Neural crest cell (in vitro differentiated cells): ENCODE results near the gene PSMG1. TPM values are rescaled to one million over a fixed set of nuclear protein-coding genes. Genes with fewer than 3 reads are reported as not detected.
"Not testable (repeated sequence)": the region's sequence is repeated elsewhere in the genome, so short reads cannot be mapped to it uniquely, and the experiment has no call there.

ENCODE experiments used
- DNase-seq: peaks from one replicate; pipeline ENCODE4 v3.0.0; 2021; ENCODE audit warnings: low read depth, mixed read lengths, low spot score
- H3K27ac Mint-ChIP-seq: one replicate; pipeline ENCODE4 v1.8.0; 2021; ENCODE audit warnings: mild to moderate bottlenecking, mixed read lengths; ENCODE audit not compliant: unreplicated experiment
- H3K27me3 Mint-ChIP-seq: 2 replicates; pipeline ENCODE4 v1.8.0; 2021; ENCODE audit warnings: low read depth, mild to moderate bottlenecking, mixed read lengths
- H3K36me3 Mint-ChIP-seq: 2 replicates; pipeline ENCODE4 v1.8.0; 2021; ENCODE audit warnings: low read depth, mild to moderate bottlenecking, mixed read lengths
- H3K4me1 Mint-ChIP-seq: 2 replicates; pipeline ENCODE4 v1.8.0; 2021; ENCODE audit warnings: mixed read lengths
- H3K4me3 Mint-ChIP-seq: one replicate; pipeline ENCODE4 v1.8.0; 2021; ENCODE audit warnings: mild to moderate bottlenecking, mixed read lengths
- H3K9me3 Mint-ChIP-seq: 2 replicates; pipeline ENCODE4 v1.8.0; 2021; ENCODE audit warnings: mixed read lengths
- total RNA-seq: library from RNA; stranded (reverse); gene quantifications from 2 replicates; pipeline ENCODE4 v1.2.1, GENCODE V29; 2021
- TF ChIP-seq, protein P1 (sequence below): fragments of 200-600 bp; sonication (generic); conservative IDR thresholded peaks from 2 replicates; pipeline ENCODE4 v1.5.0; 2021; ENCODE audit warnings: antibody characterized with exemption, mild to moderate bottlenecking

PSMG1 gene
- total RNA-seq, 1 donor from 2014 or later, result 71.2 TPM

DNA sequence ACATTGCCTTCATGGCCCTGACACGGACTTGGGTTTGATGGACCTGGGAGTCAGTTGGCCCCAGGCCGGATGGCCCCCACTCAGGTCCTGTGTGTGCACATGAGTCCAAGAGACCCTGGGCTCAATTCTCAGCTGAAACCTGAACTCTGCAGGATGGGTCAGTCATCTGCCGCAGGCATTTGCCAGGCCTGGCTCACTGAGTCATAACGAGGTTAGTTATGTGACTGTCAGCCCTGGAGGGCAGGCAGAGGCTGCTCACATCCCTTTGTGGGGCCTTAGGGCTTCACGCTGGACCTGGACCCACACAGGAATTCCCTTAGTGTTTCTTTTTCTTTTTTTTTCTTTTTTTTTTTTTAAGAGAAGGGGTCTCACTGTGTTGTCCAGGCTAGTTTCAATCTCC is 46.5 kb downstream of the PSMG1 start:
- TF ChIP-seq, protein P1, sequence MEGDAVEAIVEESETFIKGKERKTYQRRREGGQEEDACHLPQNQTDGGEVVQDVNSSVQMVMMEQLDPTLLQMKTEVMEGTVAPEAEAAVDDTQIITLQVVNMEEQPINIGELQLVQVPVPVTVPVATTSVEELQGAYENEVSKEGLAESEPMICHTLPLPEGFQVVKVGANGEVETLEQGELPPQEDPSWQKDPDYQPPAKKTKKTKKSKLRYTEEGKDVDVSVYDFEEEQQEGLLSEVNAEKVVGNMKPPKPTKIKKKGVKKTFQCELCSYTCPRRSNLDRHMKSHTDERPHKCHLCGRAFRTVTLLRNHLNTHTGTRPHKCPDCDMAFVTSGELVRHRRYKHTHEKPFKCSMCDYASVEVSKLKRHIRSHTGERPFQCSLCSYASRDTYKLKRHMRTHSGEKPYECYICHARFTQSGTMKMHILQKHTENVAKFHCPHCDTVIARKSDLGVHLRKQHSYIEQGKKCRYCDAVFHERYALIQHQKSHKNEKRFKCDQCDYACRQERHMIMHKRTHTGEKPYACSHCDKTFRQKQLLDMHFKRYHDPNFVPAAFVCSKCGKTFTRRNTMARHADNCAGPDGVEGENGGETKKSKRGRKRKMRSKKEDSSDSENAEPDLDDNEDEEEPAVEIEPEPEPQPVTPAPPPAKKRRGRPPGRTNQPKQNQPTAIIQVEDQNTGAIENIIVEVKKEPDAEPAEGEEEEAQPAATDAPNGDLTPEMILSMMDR, result no peak
- no peaks in the 10 kb centered on the region for H3K27me3 Mint-ChIP-seq
- H3K9me3 Mint-ChIP-seq, result no peaks in the 10 kb centered on the region
- no peaks in the 10 kb centered on the region for H3K36me3 Mint-ChIP-seq
- H3K4me3 Mint-ChIP-seq, result no peak overlapping the region
- DNase-seq, result no peak
- peaks cover 23% of the 10 kb centered on the region for H3K4me1 Mint-ChIP-seq
- H3K27ac Mint-ChIP-seq, result no peak overlapping the region

DNA sequence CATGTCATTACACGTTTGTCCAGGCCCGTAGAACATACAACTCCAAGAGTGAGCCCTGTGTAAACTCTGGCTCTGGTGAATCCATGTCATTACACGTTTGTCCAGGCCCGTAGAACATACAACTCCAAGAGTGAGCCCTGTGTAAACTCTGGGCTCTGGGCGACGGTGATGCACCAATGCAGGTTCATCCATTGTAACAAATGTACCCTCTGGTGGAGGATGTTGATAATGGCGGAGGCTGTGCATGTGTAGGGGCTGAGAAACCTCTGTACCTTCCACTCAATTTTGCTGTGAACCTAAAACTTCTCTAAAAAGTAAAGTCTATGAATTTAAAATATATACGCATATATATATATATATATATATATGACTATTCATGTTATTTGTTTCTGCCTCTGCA is 47.1 kb downstream of the PSMG1 start:
- DNase-seq, H3K27me3 Mint-ChIP-seq, H3K36me3 Mint-ChIP-seq, H3K9me3 Mint-ChIP-seq, H3K4me3 Mint-ChIP-seq, H3K27ac Mint-ChIP-seq: not testable (repeated sequence)
- TF ChIP-seq, protein P1, result peak; percentile 54
- H3K4me1 Mint-ChIP-seq, result peaks cover 23% of the 10 kb centered on the region

DNA sequence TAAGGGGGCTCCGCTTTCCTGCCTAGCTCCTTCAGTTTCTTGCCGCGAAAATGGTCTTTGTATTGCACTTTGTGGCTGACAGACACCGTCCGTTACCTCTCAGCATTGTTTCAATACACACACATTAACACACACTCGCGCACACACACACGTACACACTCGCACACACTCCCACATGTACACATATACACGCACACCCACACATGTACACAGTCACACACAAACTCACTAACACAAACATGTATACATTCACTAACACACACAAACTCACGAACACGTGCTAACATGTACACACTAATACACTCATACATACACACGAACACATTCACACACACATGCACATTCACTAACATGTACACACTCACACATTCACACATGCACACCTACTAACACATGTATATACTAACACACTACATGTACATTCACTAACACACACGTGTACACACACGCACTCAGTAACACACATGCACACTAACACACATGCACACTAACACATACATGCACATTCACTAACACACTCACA is 48.9 kb downstream of the PSMG1 start:
- Mint-ChIP-seq H3K4me1 (peaks cover 23% of the 10 kb centered on the region), H3K4me3 (no peak overlapping the region), H3K9me3 (peaks cover 3% of the 10 kb centered on the region), H3K27me3 (no peaks in the 10 kb centered on the region), H3K36me3 (no peaks in the 10 kb centered on the region), H3K27ac (no peak overlapping the region)
- TF ChIP-seq, protein P1, result no peak
- no peak for DNase-seq

DNA sequence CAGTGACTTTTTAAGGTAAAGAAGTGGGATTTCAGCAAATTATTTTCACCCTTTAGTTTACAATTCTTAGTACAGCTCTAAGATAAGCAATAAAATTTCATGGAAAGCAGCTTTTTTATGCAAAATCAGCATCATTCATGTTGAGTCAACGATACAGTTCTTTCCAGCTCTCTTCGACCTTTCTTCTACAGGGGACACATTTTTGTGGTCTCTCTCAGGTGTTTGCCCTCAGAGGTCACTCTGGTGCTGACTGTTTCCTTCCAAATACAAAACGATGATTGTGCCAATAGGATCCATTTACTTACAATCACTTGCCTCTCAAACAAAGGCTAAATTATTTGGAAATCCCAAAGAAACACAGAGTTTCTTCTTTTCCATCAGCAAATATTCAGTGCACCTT is 51.0 kb downstream of the PSMG1 start:
- Mint-ChIP-seq H3K27ac (no peak overlapping the region), H3K27me3 (no peaks in the 10 kb centered on the region), H3K4me1 (peaks cover 14% of the 10 kb centered on the region), H3K36me3 (no peaks in the 10 kb centered on the region), H3K4me3 (no peak overlapping the region), H3K9me3 (peaks cover 3% of the 10 kb centered on the region)
- DNase-seq, result no peak
- TF ChIP-seq, protein P1, result no peak

DNA sequence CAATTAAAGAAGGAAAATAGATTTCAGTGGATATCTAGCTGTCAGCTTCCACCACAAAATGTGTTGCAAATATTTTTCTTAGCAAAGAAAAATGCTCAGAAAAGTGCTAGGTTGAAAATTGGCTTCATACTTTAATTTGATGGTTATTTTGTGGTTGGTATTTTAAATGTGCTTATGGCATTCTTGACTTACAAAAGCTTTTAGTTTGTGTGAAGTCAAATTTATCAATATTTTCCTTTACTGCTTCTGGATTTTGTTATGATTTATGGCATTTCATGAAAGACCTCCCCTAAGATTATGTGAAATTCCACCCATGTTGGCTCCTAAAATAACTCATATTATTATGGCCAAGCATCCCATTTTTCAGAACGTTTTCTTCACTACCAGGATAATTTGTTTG is 51.5 kb downstream of the PSMG1 start:
- DNase-seq, result no peak
- TF ChIP-seq, protein P1, result no peak
- Mint-ChIP-seq H3K27me3 (no peaks in the 10 kb centered on the region), H3K27ac (no peak overlapping the region), H3K4me1 (peaks cover 11% of the 10 kb centered on the region), H3K4me3 (no peak overlapping the region), H3K36me3 (no peaks in the 10 kb centered on the region), H3K9me3 (peaks cover 3% of the 10 kb centered on the region)
